Psoas muscle (tissue), 8 donors: Measurements from ENCODE around the gene MAGI1. TPM values are rescaled to one million over a fixed set of nuclear protein-coding genes. Genes with fewer than 3 reads are reported as not detected.

Source experiments
- ATAC-seq, 4 donors: fragments of 200-7000 bp; cut with Tn5 transposase; one replicate each; pipeline ENCODE4 v1.9.1; 2020; ENCODE audit warnings: moderate library complexity in 3 of 4, mild to moderate bottlenecking in 2 of 4
- DNase-seq, 2 donors: peaks; one replicate each; pipeline ENCODE4 v3.0.0-alpha.2; 2020
- H3K27ac ChIP-seq: fragments of 200-600 bp; one replicate; pipeline ENCODE4 v1.8.0; 2022
- H3K27me3 ChIP-seq, 3 donors: fragments of 200-600 bp in 1 of 3; one replicate each; pipeline versions ENCODE4 v1.6.1 to v1.8.0; 2013 to 2022; ENCODE audit warnings: low read length in 2 of 3, mild to moderate bottlenecking in 2 of 3, moderate library complexity in 1 of 3; ENCODE audit not compliant: insufficient read depth in 3 of 3
- H3K36me3 ChIP-seq, 2 donors: fragments of 200-600 bp in 1 of 2; one replicate each; pipeline versions ENCODE4 v1.6.1 to v1.8.0; 2013 to 2022; ENCODE audit warnings: low read depth in 1 of 2, mild to moderate bottlenecking in 1 of 2, moderate library complexity in 1 of 2; ENCODE audit not compliant: insufficient read depth in 1 of 2
- H3K4me1 ChIP-seq: fragments of 200-600 bp; one replicate; pipeline ENCODE4 v1.8.0; 2022
- H3K4me3 ChIP-seq: fragments of 200-600 bp; one replicate; pipeline ENCODE4 v1.8.0; 2022; ENCODE audit warnings: mild to moderate bottlenecking
- H3K9me3 ChIP-seq: fragments of 200-600 bp; one replicate; pipeline ENCODE4 v1.8.0; 2022
- CTCF ChIP-seq: fragments of 200-600 bp; IDR thresholded peaks from one replicate; pipeline ENCODE4 v1.8.0; 2022; ENCODE audit warnings: antibody characterized with exemption
- WGBS, 3 donors: extraction: QIAGEN DNeasy Blood & Tissue Kit; methylation state at CpG; one replicate each; pipeline versions ENCODE4 v1.1.6 to v1.1.7; 2013; 5-methylcytosine and 5-hydroxymethylcytosine counted together
- intact Hi-C, 2 donors: fragments of 100-400 bp; cut with DNase I; formaldehyde crosslinking; loops; one replicate each; pipeline versions ENCODE4 v1.11.0 to v1.14.2; 2022
- polyA plus RNA-seq, 3 donors: library from polyadenylated mRNA; stranded (reverse); fragments of 200-250 nt; gene quantifications; one replicate each; pipeline ENCODE4 v1.2.3, GENCODE V29; 2013
- total RNA-seq, 4 donors: library from RNA; stranded (reverse); fragmentation: NEBNext Ultra II Directional in 2 of 4; extraction: Animal tissue kit (Norgen Biotek cat#: 25700) in 2 of 4; gene quantifications; one replicate each; pipeline versions ENCODE4 v1.2.1 to v1.2.4, GENCODE V29; 2021 to 2023
- donor health status: healthy with polysubstance abuse.
- donor health status: DM: no; HTN: no; CAD: no; lungs with moderate emphysema.
- donor health status: Bipolar disorder and iron deficiency.
- donor health status: healthy.
- donor health status: DM: yes; HTN: yes; CAD: no.
- donor health status: DM: no; HTN: no; CAD: no.
- donor health status: DM: no; HTN: no; CAD: no.
- donor health status: DM: yes; HTN: yes; CAD: no.

Gene MAGI1
- total and polyA plus RNA-seq, 7 donors = 4.5 to 8.1 (median 6.3) TPM

DNA sequence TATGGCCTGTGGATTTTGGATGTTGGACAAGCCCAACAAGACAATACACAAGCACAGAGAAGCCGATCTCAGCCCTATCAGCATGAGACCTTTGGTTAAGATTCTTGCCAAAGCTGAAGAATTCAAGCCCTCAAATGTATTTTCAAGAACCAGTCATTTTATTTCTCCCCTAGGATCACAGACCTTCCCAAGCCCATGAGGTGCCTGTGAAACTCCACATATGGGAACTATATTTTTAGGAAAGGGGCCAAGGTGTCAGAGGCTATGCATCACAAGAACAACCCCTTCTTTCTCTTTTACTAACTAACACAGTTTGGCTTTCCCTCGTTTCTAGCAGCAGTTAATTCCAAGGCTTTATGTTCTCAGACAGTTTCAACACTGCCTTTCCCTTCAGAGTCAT, 364.5 kb downstream of the MAGI1 start:
- Histone ChIP-seq H3K27ac (no peak overlapping the region), H3K36me3 (no peaks in the 10 kb centered on the region), H3K27me3 (no peaks in the 10 kb centered on the region), H3K4me3 (no peak overlapping the region), H3K4me1 (no peaks in the 10 kb centered on the region), H3K9me3 (no peaks in the 10 kb centered on the region)
- TF ChIP-seq CTCF = no peak
- DNase-seq (no peak), ATAC-seq (no peak)
- WGBS, 3 donors = 60 to 79% (median 72%) methylated on average over 2 of the region's 2 CpGs
- intact Hi-C loops = loop anchor here in 1 of 2 donors (5.0 kb wide), 1 partner anchor 237 kb away; no protein-coding TSS in a partner anchor

GRCh38 chr3:65672871-65673815, 365.6 kb downstream of the MAGI1 start:
- ATAC-seq = peak; percentile 43 to 90 (median 60)
- Histone ChIP-seq H3K36me3 (no peaks in the 10 kb centered on the region), H3K27ac (no peak overlapping the region), H3K4me1 (no peaks in the 10 kb centered on the region), H3K9me3 (no peaks in the 10 kb centered on the region), H3K4me3 (no peak overlapping the region), H3K27me3 (no peaks in the 10 kb centered on the region)
- DNase-seq = peak; percentile 52 to 79
- TF ChIP-seq CTCF = peak; percentile 88
- intact Hi-C loops = loop anchor here (2.0 to 5.0 kb wide), 2 partner anchors 234 to 236 kb away; no protein-coding TSS in a partner anchor
- WGBS, 3 donors = 47 to 57% (median 52%) methylated on average over 11 of the region's 11 CpGs

DNA sequence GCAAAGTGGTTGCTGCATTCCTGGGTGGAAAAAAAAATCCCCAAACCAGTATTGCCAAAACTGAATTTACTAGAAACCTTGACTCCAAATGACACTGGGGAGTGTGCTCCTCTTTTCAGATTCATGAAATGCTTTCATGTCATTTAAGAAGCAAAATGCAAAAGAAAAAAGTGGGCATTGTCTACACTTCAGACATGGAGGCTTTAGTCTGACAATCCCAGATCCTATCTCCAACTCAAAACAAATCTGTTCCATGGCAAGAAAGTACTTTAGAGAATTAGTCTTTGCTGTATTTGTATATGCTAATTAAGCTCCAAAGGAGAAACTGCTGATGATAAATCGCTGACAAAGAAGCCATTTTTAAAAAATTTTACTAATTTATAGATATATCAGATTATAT, 366.7 kb downstream of the MAGI1 start:
- H3K27ac ChIP-seq = no peak overlapping the region
- ATAC-seq (no peak), DNase-seq (no peak)
- no peak for TF ChIP-seq CTCF
- H3K4me1 ChIP-seq = no peaks in the 10 kb centered on the region
- H3K36me3 ChIP-seq = no peaks in the 10 kb centered on the region
- H3K9me3 ChIP-seq = no peaks in the 10 kb centered on the region
- 91 to 100% (median 91%) methylated on average over 1 of the region's 1 CpG for whole genome bisulfite sequencing, 3 donors
- H3K27me3 ChIP-seq = no peaks in the 10 kb centered on the region
- no peak overlapping the region for H3K4me3 ChIP-seq
- intact Hi-C loops = loop anchor here (2.0 to 5.0 kb wide), 2 partner anchors 233 to 235 kb away; no protein-coding TSS in a partner anchor

DNA sequence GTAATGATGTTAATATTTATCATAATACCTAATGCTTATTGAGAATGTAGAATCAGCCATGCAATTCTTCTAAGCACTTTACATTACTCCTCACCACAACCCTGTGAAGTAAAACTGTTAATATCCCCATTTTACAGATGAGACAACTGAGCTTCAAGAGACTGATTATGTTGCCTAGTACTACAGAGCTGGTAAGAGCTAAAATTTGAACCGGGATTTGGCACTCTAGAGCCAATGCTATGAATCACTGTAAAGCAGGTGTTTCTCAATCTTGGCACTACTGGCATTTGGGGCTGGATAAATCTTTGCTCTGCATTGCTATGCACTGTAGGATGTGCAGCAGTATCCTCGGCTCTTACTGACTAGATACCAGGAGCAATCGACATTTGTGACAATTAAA, 367.7 kb downstream of the MAGI1 start:
- no peak for TF ChIP-seq CTCF
- peak; percentile 76 to 91 (median 82) for ATAC-seq
- Histone ChIP-seq H3K27ac (no peak overlapping the region), H3K4me1 (no peaks in the 10 kb centered on the region), H3K27me3 (no peaks in the 10 kb centered on the region), H3K4me3 (no peak overlapping the region), H3K36me3 (no peaks in the 10 kb centered on the region), H3K9me3 (no peaks in the 10 kb centered on the region)
- intact Hi-C loops = loop anchor here in 1 of 2 donors (5.0 kb wide), 1 partner anchor 234 kb away; no protein-coding TSS in a partner anchor
- 24 to 28% (median 27%) methylated on average over 3 of the region's 3 CpGs for WGBS, 3 donors
- no peak for DNase-seq
